ENCODE data around the gene MAP3K1.

Gene MAP3K1

DNA sequence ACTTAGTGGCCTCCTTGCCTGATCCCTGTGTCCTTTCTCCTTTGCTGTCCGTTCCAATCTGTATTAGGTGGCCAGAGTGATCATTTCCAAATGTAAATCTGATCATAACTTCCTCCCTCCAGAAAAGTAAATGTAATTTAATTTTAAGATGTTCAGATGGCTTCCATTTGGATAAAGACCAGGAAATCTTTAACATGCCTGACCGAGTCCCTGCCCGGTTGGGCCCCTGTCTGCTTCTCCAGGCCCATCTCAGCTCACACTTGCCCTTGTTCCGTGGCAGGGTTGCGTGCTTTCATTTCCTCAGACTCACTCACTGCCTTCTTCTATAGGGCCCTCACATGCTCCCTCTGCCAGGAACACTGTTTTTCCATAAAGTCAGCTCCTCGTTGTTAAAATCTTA lies 7.6 kb downstream of the MAP3K1 start:
- DNase-seq (ENCODE audit: extremely low read depth, low read depth) = no peak
- no peak overlapping the region for H3K4me3 ChIP-seq (replicated peaks; ENCODE audit: low read depth, low read length)
- TF ChIP-seq, protein P1, sequence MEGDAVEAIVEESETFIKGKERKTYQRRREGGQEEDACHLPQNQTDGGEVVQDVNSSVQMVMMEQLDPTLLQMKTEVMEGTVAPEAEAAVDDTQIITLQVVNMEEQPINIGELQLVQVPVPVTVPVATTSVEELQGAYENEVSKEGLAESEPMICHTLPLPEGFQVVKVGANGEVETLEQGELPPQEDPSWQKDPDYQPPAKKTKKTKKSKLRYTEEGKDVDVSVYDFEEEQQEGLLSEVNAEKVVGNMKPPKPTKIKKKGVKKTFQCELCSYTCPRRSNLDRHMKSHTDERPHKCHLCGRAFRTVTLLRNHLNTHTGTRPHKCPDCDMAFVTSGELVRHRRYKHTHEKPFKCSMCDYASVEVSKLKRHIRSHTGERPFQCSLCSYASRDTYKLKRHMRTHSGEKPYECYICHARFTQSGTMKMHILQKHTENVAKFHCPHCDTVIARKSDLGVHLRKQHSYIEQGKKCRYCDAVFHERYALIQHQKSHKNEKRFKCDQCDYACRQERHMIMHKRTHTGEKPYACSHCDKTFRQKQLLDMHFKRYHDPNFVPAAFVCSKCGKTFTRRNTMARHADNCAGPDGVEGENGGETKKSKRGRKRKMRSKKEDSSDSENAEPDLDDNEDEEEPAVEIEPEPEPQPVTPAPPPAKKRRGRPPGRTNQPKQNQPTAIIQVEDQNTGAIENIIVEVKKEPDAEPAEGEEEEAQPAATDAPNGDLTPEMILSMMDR (IDR thresholded peaks at IDR 0.05; ENCODE audit: low read depth, low read length, missing control alignments) = no peak

DNA sequence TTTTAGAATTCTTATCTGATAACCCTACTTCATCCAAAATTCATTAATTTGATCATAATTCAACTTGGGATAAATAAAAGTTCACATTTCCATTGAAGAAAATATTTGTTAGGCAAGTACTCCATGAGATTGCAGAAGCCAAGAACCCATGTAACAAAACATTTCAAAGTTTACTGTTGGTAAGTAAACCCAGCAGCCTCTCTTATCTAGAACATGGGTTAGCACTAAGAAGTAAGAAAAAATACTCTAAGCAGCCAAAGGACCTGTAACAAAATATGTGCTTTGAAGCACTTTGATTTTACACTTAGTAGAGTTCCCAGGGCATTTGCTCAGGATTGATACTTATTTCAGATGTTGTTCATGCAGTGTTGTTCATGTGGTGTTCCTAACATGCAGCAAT lies 8.7 kb downstream of the MAP3K1 start:
- no peak for DNase-seq (ENCODE audit: extremely low read depth, low read depth)
- no peak overlapping the region for H3K4me3 ChIP-seq (replicated peaks; ENCODE audit: low read depth, low read length)
- TF ChIP-seq, protein P1 (IDR thresholded peaks at IDR 0.05; ENCODE audit: low read depth, low read length, missing control alignments) = no peak

DNA sequence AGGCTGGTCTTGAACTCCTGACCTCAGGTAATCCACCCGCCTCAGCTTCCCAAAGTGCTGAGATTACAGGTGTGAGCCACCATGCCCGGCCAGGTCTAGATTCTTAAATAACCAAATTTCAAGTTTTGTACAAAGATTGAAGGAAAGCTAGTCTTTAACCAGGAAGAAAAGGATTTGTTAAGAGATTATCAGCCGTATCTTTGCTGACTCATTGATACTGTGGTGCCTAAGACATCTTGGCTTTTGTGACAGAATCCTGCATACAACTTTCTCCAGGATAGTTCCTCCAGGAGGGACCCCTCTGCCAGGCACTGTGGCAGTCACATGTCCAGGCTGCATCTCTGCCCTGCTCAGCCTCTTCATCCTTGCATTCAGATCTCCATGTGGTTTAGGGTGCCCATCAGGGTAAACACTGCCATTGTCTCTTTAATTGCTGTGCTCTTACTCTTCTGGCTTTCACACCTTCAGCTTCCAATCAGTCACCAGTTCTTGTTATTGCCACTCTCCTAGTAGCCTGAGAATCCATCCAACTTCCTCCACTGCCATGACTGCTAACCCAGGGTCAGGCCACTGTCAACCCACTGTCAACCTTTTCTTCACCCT lies 10.0 kb downstream of the MAP3K1 start:
- no peak overlapping the region for H3K4me3 ChIP-seq (replicated peaks; ENCODE audit: low read depth, low read length)
- no peak for DNase-seq (ENCODE audit: extremely low read depth, low read depth)
- TF ChIP-seq, protein P1 (IDR thresholded peaks at IDR 0.05; ENCODE audit: low read depth, low read length, missing control alignments) = no peak

DNA sequence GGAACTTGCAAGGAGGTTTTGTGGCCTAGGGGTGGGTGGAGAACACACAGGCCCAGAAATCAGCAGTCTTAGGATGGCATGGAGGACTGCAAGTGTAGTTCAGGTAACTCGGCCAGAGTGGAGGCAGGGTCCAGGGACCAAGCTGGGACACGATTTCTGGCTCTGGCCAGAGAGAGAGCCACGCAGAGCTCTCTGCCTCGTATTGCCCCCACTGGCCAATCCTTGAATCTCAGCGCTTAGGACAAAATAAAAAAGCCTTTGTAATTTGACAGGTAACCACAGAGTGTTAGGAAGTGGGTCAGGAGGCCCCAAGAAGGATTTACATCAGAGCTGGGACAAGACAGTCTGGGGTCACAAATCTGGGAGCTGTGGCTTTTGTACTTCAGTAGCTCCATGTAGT lies 11.7 kb downstream of the MAP3K1 start:
- DNase-seq (ENCODE audit: extremely low read depth, low read depth) = no peak
- TF ChIP-seq, protein P1 (IDR thresholded peaks at IDR 0.05; ENCODE audit: low read depth, low read length, missing control alignments) = peak; percentile 16
- H3K4me3 ChIP-seq (replicated peaks; ENCODE audit: low read depth, low read length) = no peak overlapping the region

DNA sequence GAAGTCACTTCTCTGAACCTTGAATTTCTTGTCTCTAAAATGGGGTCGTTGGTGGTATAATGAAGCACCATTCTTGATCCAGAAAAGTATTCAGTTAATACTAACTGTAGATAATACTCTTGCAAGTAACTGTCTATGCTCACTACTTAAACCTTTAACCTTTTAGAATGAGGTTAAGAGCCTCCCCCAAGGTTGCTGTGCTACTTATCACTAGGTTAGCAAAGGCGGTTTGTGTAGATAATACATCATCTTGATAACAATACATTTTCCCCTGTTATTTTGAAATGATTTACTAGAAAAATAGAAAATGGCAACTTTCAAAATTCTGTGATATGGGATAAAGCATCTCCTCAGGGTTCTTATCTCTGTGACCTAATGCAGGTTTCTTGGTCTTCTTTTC lies 12.6 kb downstream of the MAP3K1 start:
- TF ChIP-seq, protein P1 (IDR thresholded peaks at IDR 0.05; ENCODE audit: low read depth, low read length, missing control alignments) = no peak
- no peak for DNase-seq (ENCODE audit: extremely low read depth, low read depth)

DNA sequence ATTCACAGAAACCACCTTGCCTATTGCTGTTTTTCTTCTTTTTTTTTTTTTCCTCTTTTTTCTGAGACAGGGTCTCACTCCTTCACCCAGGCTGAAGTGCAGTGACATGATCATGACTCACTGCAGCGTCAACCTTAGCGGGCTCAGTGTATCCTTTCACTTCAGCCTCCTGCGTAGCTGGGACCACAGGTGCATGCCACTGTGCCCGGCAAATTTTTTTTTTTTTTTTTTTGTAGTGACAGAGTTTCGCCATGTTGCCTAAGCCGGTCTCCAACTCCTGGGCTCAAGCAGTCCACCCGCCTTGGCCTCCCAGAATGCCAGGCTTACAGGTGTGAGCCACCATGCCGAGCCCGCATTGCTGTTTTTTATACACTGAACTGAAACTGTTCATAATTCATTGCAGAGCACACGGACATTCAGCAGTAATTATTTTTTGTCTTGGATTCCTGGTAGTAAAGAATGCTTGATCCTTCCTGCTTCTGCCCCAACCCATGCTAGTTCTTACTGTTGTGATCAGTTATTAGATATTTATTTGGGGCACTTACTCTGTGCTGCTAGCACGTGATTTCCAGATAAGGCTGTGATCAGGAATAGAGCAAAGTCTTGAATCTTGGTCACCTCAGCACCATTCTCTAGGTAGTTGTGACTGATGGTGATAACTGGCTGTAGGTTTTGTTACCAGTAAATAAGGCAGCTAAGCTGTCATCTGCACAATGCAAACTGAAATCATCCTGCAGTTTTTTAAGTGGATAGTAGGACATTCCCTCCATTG lies 14.0 kb downstream of the MAP3K1 start:
- no peak overlapping the region for H3K4me3 ChIP-seq (replicated peaks; ENCODE audit: low read depth, low read length)
- TF ChIP-seq, protein P1 (IDR thresholded peaks at IDR 0.05; ENCODE audit: low read depth, low read length, missing control alignments) = no peak

More for the DNA sequence above, 12.6 kb downstream of the MAP3K1 start:
- H3K4me3 ChIP-seq (replicated peaks; ENCODE audit: low read depth, low read length) = no peak overlapping the region

More for the DNA sequence above, 14.0 kb downstream of the MAP3K1 start:
- no peak for DNase-seq (ENCODE audit: extremely low read depth, low read depth)
